Stimulated activated CD4-positive, alpha-beta T cell treated with anti-CD3 and anti-CD28 coated beads, TNF-alpha, amount 100 ng/mL, for 48 hours (primary cell): Measurements from ENCODE around the gene DHRS7C.
"Not testable (repeated sequence)": the region's sequence is repeated elsewhere in the genome, so short reads cannot be mapped to it uniquely, and the experiment has no call there.

Experiments used
- DNase-seq, 3 donors: peaks; one replicate each; pipeline ENCODE4 v3.0.0-alpha.2; 2020; ENCODE audit warnings: low read depth in 3 of 3

DHRS7C gene

DNA sequence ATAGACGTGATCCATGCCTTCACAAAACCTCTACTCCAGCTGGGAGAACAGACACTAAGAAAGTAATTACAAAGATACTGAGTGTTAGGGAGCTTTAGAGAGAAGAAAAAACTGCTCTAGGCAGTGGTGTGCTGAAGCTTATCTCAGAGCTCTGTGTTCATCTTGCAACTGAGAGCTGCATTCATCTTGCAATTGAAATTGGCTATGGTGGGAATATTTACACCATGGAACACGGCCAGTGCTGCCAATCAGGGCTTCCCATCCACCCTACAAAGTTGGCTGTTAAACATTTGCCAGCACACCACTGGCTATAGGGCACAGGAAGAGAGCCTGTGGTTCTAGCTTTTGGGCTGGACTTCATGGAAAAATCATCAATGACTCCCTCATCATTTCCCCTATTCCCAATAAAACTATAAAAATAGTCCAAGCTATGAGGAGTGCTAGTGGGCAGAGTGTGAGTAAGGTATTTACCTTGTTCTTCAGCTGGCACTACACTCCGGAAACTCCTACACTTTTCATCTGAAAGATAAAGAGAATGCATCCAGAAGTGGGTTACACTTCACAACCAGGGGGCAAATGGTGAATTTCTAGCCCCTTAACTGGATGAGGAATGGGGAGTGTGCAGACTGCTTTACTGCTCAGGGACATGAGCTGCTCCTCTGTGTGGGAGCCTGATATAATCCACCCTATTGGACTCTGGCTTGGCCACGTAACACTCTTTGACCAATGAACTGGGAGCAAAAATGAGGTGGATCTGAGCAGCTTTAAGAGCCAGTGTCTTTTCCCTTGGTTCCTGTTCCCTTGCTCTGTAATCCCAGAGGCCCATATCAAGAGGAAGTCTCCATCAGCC, 18.9 kb upstream of the DHRS7C start:
- DNase-seq: no peak

DNA sequence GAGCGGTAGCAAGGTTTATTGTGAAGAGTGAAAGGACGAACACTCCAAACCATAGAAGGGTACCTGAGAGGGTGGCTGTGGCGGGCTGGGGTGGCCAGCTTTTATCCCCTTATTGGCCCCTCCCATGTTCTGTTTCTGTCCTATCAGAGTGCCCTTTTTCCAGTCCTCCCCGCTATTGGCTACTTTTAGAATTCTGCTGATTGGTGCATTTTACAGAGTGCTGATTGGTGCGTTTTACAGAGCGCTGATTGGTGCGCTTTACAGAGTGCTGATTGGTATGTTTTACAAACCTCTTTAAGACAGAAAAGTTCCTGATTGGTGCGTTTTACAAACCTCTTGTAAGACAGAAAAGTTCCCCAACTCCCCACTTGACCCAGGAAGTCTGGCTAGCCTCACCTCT, 18.0 kb upstream of the DHRS7C start:
- no peak for DNase-seq

DNA sequence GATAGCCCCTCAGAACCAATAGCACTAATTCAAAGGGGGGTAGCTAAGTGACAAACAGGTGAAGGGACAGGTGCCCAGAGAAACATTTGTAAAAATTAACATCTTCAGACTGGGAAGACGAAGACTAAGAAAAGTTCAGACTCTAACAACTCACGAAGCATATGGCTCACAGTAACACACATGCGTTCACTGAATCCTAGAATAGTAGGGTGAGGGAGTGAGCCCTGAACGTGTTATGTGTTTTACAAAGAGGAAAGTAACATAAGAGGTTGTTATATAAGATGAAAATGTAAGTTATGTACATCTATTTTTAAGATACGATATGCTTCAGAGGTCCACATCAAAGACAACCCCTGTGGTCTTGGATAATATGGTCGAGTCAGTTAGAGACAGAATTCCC, 15.3 kb upstream of the DHRS7C start:
- DNase-seq: no peak

DNA sequence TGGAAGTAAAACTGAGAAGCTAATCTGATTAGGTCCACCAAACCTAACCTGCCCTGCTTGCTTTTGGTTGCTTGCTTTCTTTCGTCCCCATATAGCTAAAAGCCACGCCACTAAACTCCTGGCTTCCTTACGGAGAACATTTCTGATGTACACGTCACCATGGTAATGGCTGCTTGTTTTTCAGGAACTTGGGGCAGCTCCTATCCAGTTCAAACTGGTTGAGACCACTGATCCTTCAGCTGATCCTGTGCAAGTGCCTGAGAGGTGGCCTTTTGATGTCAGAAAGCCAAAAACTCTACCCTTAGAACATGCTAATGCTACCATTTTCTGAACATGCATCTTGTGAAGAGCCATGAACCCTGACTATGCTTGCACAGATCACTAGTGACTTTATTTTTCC, 14.4 kb upstream of the DHRS7C start:
- no peak for DNase-seq

DNA sequence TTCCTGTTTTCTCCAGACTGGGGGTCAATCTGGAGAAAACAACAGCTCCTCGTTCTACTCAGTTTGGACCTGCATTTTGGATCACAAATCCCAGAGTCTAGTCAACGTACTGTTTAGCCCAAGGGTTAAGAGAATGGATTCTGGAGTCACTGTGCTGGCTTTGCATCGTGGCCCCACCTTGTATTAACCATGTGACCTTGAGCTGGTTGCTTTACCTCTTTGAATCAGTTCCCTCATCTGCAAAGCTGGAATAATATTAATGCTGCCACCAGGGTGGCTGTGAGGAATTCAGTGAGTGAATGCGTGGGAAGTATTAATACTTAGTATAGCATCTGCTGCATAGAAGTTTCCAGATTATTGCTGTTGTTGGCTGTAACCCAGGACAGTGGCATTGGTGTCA, 11.3 kb upstream of the DHRS7C start:
- no peak for DNase-seq

DNA sequence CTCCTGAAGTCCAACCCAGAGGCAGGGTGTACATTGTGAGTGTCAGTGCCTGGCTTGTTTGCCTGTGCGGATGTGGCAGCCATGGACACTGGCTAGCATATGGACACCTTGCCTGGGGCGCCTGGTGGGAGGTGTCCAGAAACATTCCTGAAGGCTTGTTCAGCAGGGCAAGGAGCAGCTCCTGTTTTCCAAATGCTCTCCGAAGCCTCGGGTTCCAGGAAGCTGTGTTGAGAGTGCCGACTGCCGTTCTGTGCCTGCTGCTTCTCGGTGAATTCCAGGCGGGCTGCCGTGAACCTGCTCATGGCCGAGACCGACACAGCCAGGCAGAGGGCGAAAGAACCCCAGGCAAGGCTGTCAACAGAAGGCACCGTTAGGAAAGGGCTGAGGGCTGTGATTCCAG, 10.9 kb upstream of the DHRS7C start:
- no peak for DNase-seq

DNA sequence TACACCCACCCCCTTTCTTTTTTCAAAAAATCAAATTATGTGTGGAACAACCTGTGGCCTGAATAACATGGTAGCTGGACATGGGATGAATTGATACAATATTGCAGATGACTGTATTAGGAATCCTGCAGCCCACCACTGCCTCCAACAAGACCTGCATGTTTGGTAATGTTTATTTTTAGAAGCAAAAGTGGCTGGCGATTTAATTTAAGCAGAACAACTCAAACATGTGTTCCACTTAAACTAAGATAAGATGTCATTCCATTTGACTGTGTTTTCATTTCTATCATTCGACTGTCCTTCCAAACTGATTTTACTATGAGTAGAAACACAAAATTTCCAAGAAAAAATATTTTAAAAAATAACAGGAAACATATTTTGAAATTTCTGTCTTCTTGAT, 10.1 kb upstream of the DHRS7C start:
- no peak for DNase-seq

DNA sequence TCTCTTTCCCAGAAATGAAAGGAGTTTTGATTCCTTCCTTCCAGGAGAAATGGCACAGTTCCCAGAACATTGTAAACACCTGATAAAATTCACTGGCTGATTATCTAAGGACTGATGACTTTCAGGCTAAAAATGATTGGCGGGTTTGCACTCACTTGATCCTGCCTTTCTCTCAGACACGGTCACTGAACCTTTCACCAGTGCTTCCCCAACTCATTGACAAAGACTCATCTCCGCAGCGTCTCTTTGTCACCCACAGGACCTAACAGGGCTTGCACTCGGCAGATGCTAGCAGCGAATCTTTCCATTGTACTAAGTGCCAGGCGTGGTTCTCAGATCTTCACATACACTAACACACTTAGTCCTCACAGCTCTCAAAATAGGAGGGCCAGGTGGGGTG, 7.3 kb upstream of the DHRS7C start:
- no peak for DNase-seq

DNA sequence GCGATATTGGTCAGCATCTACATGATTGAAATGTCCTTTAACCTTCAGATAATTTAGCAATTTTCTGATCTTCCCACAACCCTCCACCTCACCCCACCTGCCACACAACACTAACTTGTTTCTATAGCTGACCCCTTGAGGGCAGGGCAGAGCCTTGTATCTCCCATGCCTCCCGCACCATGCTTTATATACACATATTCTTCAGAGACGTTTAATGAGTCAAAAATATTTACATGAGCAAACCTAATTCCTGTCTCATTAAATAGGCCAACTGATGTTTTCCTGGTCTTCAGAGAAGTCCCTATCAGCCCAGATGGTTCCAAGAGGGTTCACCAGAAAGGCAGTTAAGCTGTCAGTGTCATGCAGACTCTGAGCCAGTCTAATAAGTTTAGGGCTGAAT, 6.6 kb upstream of the DHRS7C start:
- no peak for DNase-seq

DNA sequence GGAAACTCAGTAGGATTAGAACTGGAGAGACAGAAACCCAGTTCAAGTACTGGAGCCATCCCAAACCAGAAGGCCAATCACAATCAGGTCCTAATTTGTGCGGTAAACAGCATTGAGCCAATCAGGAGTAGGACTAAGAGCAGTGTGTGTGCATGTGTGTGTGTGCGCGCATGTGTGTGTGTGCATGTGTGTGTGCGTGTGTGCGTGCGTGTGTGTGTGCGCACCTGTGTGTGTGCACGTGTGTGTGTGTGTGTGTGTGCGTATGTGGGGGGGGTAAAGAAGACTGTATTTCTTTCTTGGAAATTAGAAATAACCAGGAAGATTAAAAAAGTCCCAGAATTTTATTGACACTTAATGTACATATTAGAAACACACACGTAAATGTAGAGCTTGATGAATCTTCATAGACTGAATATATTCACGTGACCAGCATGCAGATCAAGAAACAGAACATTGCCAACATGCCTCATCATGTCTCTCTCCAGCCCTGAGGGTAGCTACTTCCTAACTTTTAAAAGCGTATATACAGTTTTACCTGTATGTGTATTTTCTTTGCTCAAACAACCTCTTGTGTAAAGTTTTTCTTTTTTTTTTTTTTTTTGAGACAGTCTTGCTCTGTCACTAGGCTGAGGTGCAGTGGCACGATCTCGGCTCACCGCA, 919 bp upstream of the DHRS7C start:
- no peak for DNase-seq

DNA sequence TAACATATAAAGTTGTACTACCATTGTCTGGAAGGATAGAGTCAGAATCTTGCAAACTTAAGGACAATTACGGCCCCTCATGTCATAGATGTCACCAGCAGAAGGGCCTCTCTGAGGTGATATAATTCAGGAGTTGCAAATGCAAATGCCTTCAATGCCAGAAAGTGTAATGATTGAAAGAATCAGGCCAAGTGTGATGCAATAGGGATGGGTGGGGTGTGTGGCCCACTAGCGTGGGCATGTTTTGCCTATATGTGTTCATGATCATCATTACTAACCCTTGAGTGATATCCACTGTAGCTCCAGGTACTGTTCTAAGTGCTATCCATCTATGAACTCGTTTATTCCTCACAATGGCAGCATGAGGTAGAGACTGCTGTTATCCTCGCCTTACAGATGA, 1.1 kb downstream of the DHRS7C start:
- DNase-seq: no peak

DNA sequence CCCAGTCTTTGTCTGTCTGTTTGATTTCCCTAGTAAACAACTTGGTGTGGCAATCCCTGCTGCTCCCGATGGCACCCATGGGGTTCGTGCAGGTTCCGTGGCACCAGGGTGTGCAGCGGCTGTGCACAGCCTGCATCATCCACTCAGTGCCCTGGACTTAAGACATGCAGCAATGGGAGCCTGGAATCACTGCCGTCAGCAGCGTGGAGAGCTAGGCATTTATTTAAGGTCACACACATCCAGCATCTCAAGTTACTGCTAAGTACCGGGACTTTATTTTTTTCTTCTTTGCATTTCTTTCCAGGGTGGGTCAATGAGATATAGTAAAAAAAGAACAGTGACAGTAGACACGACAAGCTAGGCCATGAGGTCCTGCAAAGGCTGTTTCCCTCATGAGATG, 2.8 kb downstream of the DHRS7C start:
- DNase-seq: no peak

DNA sequence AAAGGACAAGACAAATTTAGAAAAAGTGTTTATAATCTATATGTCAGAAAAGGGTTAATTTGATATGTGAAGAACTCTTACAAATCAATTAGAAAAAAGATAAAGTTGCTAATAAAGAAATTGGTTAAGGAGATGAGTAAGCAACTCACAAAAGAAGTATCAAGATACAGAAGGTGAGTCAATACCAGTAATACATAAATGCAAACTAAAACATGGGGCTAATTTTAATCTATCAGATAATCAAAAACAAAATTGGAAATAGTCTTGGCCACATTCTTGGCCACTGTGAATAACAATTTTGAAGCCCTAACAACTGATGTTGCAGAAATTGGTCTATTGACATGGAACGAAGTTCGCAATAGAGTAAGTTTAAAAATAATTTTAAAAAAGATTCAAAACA, 6.8 kb downstream of the DHRS7C start:
- no peak for DNase-seq

DNA sequence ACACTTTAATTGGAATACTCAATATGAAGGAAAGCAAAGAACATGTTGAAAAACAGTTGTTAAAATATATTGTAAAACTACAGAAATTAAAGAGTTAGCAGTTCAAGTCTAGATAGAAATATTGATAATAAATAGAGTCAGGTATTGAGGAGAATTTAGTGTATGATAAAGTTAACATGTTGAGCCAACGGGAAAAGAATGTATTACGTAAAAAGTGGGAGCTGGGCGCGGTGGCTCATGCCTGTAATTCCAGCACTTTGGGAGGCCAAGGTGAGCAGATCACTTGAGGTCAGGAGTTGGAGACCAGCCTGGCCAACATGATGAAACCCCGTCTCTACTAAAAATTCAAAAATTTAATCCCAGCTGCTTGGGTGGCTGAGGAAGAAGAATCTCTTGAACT, 7.9 kb downstream of the DHRS7C start:
- not testable (repeated sequence) for DNase-seq

DNA sequence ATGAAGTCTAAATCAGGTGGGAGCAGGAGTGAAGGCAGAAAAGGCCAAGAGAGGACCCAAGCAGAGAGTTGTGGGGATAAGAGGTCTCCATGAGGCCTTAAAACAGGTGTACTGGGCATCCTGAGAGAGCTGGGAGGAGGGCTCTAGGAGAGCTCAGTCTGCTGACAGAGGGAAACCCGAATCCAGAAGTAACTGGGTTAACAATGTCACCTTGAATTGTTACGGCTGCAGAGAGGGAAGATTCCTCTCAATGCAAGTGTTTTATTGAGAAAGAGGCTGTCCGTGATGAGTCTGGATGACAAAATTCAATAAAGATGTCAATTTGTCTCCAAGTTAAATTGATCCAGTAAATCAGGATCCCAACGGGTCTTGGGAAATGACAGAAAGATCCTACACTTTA, 8.3 kb downstream of the DHRS7C start:
- no peak for DNase-seq

DNA sequence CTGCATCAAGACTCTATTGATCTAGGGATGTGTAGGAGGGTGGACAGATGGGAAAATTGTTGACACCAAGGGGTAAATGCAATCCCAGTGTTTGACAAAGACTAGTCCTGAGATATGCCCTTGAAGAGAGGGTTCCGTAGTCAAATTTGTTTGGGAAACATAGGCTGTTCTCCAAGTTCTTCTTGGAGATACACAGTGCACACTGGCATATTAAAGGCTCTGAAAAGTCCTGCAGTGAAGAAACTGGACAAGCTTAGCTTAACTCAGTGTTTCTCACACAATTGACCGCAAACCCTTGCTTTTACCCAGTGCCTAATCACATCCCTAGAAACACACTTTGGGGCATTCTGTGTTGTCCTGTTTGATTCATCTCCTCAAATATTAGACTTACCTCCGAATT, 10.8 kb downstream of the DHRS7C start:
- no peak for DNase-seq

DNA sequence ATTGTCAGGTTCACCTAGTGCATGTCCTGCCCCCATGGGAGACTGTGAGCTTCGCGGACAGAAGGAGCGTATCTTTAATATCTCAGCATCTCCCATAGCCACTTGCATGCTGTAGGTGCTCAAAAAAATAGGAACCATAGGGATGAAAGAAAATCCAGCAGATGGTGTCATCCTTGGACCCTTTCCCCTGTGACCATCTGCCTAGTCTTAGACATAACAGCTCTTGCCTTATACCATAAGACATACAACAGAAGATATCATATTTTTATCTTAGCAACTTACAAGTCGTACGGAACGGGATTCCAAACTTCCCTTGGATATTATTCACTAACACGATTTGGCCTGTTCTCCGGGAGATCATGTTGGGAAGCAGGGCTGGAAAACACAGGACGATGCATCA, 14.5 kb downstream of the DHRS7C start:
- DNase-seq: no peak

DNA sequence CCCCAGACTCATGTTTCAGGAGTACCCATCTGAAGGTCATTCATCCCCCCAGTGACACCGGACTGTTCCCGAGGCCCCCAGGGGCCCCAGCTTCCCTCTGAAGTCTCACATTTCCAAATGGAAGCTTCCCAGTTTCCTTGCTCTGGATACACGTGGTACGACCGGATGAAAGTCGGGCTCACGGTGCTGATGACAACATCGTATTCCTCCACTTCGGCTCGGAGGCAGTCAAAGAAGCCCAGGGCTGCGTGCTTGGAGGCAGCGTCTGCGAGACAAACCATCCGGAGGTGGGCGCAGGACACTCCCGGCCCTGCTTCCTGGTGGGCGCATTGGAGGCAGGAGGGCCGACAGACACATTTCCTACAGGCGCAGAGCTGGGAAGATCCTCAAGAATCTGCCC, 18.7 kb downstream of the DHRS7C start:
- DNase-seq: no peak

DNA sequence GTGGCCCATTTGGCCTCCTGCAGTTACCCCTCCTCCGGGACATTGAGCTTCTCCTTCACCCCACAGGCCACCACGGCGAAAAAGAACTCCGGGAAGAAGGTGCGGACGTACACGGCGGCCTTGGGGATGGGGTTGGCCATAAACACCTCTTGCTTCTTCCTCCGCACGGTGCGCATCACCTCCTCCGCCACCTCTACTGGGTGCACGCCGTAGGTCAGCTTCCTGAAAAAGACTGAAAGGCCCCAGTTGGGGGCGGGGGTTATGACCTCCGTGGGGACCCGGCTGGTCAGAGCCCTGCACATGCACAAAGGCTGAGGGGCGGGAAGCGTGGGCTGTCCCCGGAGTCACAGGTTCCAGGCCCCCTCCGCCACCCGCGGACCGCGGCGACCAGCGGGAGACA, 19.9 kb downstream of the DHRS7C start:
- no peak for DNase-seq

DNA sequence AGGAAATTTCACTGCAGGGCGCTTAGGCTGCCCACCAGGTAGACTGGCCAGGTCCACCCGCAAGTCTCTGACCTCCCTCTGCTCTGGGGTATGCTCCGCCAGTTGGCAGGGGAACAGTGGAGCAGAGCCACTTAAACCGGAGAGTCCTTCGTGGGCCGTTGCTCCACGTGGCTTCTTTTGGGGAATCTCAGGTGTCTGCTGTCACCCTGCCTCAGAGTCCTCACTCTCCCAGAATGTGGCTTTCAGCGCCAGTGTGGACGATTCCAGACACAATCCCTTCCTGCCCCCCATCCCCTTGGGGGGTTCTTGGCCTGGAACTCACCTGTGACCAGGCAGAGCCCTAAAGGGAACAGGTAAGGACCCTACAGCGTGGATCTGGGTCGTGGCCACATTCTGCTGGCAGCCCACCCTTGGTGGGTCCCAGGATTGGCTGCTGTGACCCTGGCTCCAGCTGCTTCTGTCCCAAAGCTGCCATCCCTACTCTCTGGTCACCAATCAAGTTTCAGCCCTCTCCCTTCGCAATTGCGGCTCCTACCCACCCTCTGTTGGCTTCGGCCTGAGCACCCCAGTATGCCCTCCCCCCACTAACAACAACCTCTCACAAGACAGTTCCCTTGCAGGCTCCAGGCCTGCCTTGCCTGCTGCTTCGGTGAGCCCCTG, 22.2 kb downstream of the DHRS7C start:
- DNase-seq: no peak

DNA sequence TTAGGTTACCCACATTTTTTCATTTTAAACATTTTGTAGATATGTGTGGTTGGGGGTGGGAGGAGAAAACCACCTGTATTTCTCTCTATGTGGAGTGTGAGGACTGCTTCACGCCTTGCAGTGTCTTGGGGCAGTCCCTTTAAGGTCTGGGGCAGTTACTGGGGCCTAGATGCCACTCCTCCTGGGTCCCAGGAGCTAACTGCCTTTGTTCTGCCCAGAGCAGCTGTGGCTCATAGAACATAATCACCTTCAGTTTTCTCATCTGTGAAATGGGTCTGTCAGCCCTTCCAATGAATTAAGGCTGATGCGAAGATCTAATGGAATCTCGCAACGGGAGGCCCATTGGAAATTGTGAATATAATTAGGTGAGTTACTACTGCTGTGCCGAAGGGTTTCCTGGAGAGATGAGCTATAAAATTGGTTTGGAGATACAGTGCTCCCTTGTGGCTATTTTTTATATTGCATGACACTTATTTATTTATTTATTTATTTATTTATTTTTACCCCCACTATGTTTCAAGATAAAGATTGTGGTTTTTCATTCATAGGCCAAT, 22.9 kb downstream of the DHRS7C start:
- DNase-seq: no peak

DNA sequence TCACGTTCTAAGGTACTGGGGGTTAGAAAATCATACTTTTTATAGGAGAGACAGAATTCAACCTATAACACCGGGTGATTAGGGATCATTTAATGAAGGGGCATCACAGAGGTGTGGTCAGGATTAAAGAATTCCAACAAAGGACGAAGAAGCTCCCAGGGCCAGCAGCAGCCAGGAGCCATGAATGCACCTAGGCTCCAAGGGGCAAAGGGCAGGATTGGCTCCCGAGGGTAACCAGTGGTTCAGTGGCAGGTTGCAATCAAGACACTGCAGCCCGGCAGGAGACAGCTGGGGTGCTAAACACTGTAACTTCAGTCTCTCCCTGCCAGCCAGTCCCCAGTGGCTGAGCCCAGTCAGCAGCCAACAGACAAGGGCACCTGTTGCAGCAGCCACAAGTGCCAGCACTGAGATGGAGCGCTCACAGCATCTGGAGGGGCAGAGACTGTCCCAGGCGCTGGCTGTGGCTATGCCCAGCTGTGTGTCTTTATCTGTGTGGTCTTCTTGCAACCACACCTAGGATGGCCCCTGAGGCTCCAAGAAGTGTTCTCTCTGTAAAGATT, 23.9 kb downstream of the DHRS7C start:
- DNase-seq: no peak
